Gastrocnemius medialis (tissue), 4 donors: ENCODE results near the gene NLRC5. TPM values are rescaled to one million over a fixed set of nuclear protein-coding genes. Genes with fewer than 3 reads are reported as not detected.
"Not testable (repeated sequence)": the region's sequence is repeated elsewhere in the genome, so short reads cannot be mapped to it uniquely, and the experiment has no call there.

Experiments
- ATAC-seq, 2 donors: fragments of 150-250 bp; one replicate each; pipeline ENCODE4 v1.9.1; 2016
- DNase-seq, 2 donors: peaks; one replicate each; pipeline ENCODE4 v3.0.0-alpha.2; 2019
- H3K27ac ChIP-seq, 4 donors: fragments of 200-600 bp; sonication (generic); 1 replicate in 1 of 4; 2 replicates in 3 of 4; pipeline ENCODE4 v1.5.1; 2016 to 2018; ENCODE audit warnings: mild to moderate bottlenecking in 2 of 4, moderate library complexity in 1 of 4
- H3K27me3 ChIP-seq, 3 donors: fragments of 200-600 bp; sonication (generic) in 2 of 3; 1 replicate in 1 of 3; 2 replicates in 2 of 3; pipeline versions ENCODE4 v1.5.1 to v1.6.0; 2016 to 2019; ENCODE audit warnings: mild to moderate bottlenecking in 1 of 3, moderate library complexity in 1 of 3
- H3K36me3 ChIP-seq, 2 donors: fragments of 200-600 bp; sonication (generic) in 1 of 2; one replicate each; pipeline ENCODE4 v1.5.1; 2017 to 2018
- H3K4me1 ChIP-seq, 2 donors: fragments of 200-600 bp; sonication (generic) in 1 of 2; one replicate each; pipeline ENCODE4 v1.5.1; 2016 to 2017; ENCODE audit warnings: mild to moderate bottlenecking in 2 of 2
- H3K4me3 ChIP-seq, 4 donors: fragments of 200-600 bp; sonication (generic) in 3 of 4; 1 replicate in 1 of 4; 2 replicates in 3 of 4; pipeline ENCODE4 v1.5.1; 2016 to 2019; ENCODE audit warnings: mild to moderate bottlenecking in 2 of 4
- H3K9me3 ChIP-seq, 3 donors: fragments of 200-600 bp; sonication (generic) in 2 of 3; 1 replicate in 1 of 3; 2 replicates in 2 of 3; pipeline ENCODE4 v1.5.1; 2016 to 2019
- CTCF ChIP-seq, 5 experiments: fragments of 450-650 bp in 3 of 5; fragments of 200-600 bp in 2 of 5; sonication (generic) in 2 of 5; IDR thresholded peaks in 4 of 5; conservative IDR thresholded peaks in 1 of 5; 1 replicate in 4 of 5; 2 replicates in 1 of 5; pipeline ENCODE4 v1.5.1; 2016 to 2019; ENCODE audit warnings: antibody characterized with exemption in 5 of 5, mild to moderate bottlenecking in 3 of 5, moderate library complexity in 3 of 5
- POLR2A ChIP-seq, 2 donors: fragments of 450-650 bp; IDR thresholded peaks; one replicate each; pipeline ENCODE4 v1.6.1; 2017; ENCODE audit warnings: antibody characterized with exemption in 2 of 2, mild to moderate bottlenecking in 2 of 2, moderate library complexity in 2 of 2
- in situ Hi-C, 4 donors: fragments of 200-750 bp; cut with MboI; loops; one replicate each; pipeline versions ENCODE4 v1.15.0 to v1.8.0; 2017; ENCODE audit warnings: low sequenced_read_pairs in 4 of 4
- intact Hi-C: fragments of 100-400 bp; cut with DNase I; formaldehyde crosslinking; loops from one replicate; pipeline ENCODE4 v1.15.1; 2023; ENCODE audit warnings: low total_unique reads
- total RNA-seq, 4 donors: library from RNA; depleted of rRNA; stranded (reverse); fragments of >200 nt; gene quantifications; one replicate each; pipeline versions ENCODE4 v1.1.0 to v1.2.3, GENCODE V29; 2016

Gene NLRC5
- total RNA-seq, 4 donors from 2014 or later, result 2.5 to 9.4 (median 5.1) TPM

GRCh38 chr16:57004387-57005250 lies 15.3 kb downstream of the NLRC5 start:
- Histone ChIP-seq H3K4me3 (no peak overlapping the region), H3K36me3 (no peaks in the 10 kb centered on the region), H3K4me1 (peaks cover 3 to 6% of the 10 kb centered on the region in 2 donors), H3K27me3 (no peaks in the 10 kb centered on the region), H3K27ac (no peak overlapping the region), H3K9me3 (no peaks in the 10 kb centered on the region)
- in situ Hi-C loops (no loop called here), intact Hi-C loops (no loop called here)
- no peak for TF ChIP-seq CTCF (IDR thresholded peaks at IDR 0.05 in 4 of 5, conservative IDR thresholded peaks at IDR 0.05 in 1 of 5)
- ATAC-seq (no peak), DNase-seq (no peak)

GRCh38 chr16:57005597-57005996 lies 16.2 kb downstream of the NLRC5 start:
- DNase-seq, H3K27me3 ChIP-seq, ATAC-seq, H3K27ac ChIP-seq, H3K4me3 ChIP-seq, H3K4me1 ChIP-seq, H3K9me3 ChIP-seq, in situ Hi-C loops, H3K36me3 ChIP-seq, intact Hi-C loops: not testable (repeated sequence)

- Histone ChIP-seq H3K9me3 (no peaks in the 10 kb centered on the region), H3K36me3 (no peaks in the 10 kb centered on the region), H3K27me3 (no peaks in the 10 kb centered on the region), H3K4me3 (no peak overlapping the region), H3K27ac (no peak overlapping the region), H3K4me1 (no peaks in the 10 kb centered on the region)
- TF ChIP-seq CTCF (IDR thresholded peaks at IDR 0.05 in 4 of 5, conservative IDR thresholded peaks at IDR 0.05 in 1 of 5), result no peak
- no peak for TF ChIP-seq POLR2A (IDR thresholded peaks at IDR 0.05)
- intact Hi-C loops, result no loop called here
- DNase-seq (no peak), ATAC-seq (no peak)
- in situ Hi-C loops, result no loop called here
These were observed 17.7 kb downstream of the NLRC5 start for GRCh38 chr16:57007050-57007449.

GRCh38 chr16:57007530-57007929 lies 18.2 kb downstream of the NLRC5 start:
- Histone ChIP-seq H3K4me3 (no peak overlapping the region), H3K9me3 (no peaks in the 10 kb centered on the region), H3K36me3 (no peaks in the 10 kb centered on the region), H3K27me3 (no peaks in the 10 kb centered on the region), H3K27ac (no peak overlapping the region), H3K4me1 (no peaks in the 10 kb centered on the region)
- in situ Hi-C loops (no loop called here), intact Hi-C loops (no loop called here)
- no peak for TF ChIP-seq POLR2A (IDR thresholded peaks at IDR 0.05)
- TF ChIP-seq CTCF (IDR thresholded peaks at IDR 0.05 in 4 of 5, conservative IDR thresholded peaks at IDR 0.05 in 1 of 5), result no peak
- DNase-seq (no peak), ATAC-seq (no peak)

- H3K4me1 ChIP-seq, result no peaks in the 10 kb centered on the region
- TF ChIP-seq POLR2A (IDR thresholded peaks at IDR 0.05) (no peak), CTCF (IDR thresholded peaks at IDR 0.05 in 4 of 5, conservative IDR thresholded peaks at IDR 0.05 in 1 of 5) (no peak)
- no peak for ATAC-seq
- intact Hi-C loops (no loop called here), in situ Hi-C loops (no loop called here)
- no peak overlapping the region for H3K27ac ChIP-seq
- DNase-seq, result no peak
- no peak overlapping the region for H3K4me3 ChIP-seq
- H3K36me3 ChIP-seq, result no peaks in the 10 kb centered on the region
- H3K27me3 ChIP-seq, result no peaks in the 10 kb centered on the region
- no peaks in the 10 kb centered on the region for H3K9me3 ChIP-seq
These were observed 19.1 kb downstream of the NLRC5 start for GRCh38 chr16:57008440-57008839.
